ENCODE data around the gene COBL. TPM values are rescaled to one million over a fixed set of nuclear protein-coding genes. Genes with fewer than 3 reads are reported as not detected.

Gene COBL
- total and polyA plus RNA-seq, 10 of the 15 experiments (the other 5 are each of a cell fraction or from before 2014, with no cell fraction given): 0.21 TPM; not detected in 9

- ChIA-PET CTCF (no interaction called here), RAD21 (ENCODE audit: unreplicated experiment) (no interaction called here), SMC1A (ENCODE audit: uncharacterized antibody, unreplicated experiment) (no interaction called here), POLR2A (no interaction called here)
- H3K4me2 ChIP-seq (ENCODE audit: control insufficient read depth, insufficient read depth): no peak overlapping the region
- H3K27me3 ChIP-seq (replicated peaks in 1 of 2; ENCODE audit: control insufficient read depth in 2 of 2, insufficient read depth in 2 of 2, low read length in 1 of 2): no peaks in the 10 kb centered on the region; a peak in 2 of 4 replicates
- no peak for TF ChIP-seq BCL11A (IDR thresholded peaks at IDR 0.05; ENCODE audit: low read depth, low read length)
- TF ChIP-seq ETV6 (conservative IDR thresholded peaks at IDR 0.05 in 1 of 2, IDR thresholded peaks at IDR 0.05 in 1 of 2; ENCODE audit: borderline replicate concordance in 1 of 2, low read depth in 1 of 2): no peak
- no peak for TF ChIP-seq ZBED1 (IDR thresholded peaks at IDR 0.05; ENCODE audit: borderline replicate concordance)
- TF ChIP-seq SMAD1 (IDR thresholded peaks at IDR 0.05; ENCODE audit: low read depth, partially characterized antibody): no peak
- no peak overlapping the region for H2AFZ ChIP-seq (ENCODE audit: control insufficient read depth, low read depth, low read length)
- BruUV-seq (replicated peaks): no TSS peak
- in situ Hi-C loops (cut with MboI) (no loop called here), intact Hi-C loops (cut with micrococcal nuclease; ENCODE audit: unreplicated experiment) (no loop called here)
- no peaks in the 10 kb centered on the region for H3K9me3 ChIP-seq (replicated peaks; ENCODE audit: control insufficient read depth, insufficient read depth, low read length)
- H4K20me1 ChIP-seq (ENCODE audit: control insufficient read depth, insufficient read depth): no peaks in the 10 kb centered on the region
- H3K9ac ChIP-seq (ENCODE audit: control insufficient read depth, insufficient read depth, low read length): no peak overlapping the region
- no peak for FAIRE-seq
- H3K4me1 ChIP-seq (ENCODE audit: control insufficient read depth, insufficient read depth, low read length): no peaks in the 10 kb centered on the region
- no peak overlapping the region for H3K27ac ChIP-seq (ENCODE audit: control insufficient read depth, insufficient read depth)
- ATAC-seq: no peak
- no peaks in the 10 kb centered on the region for H3K79me2 ChIP-seq (ENCODE audit: control insufficient read depth, insufficient read depth, low read length)
- no peaks in the 10 kb centered on the region for H3K36me3 ChIP-seq (ENCODE audit: control insufficient read depth in 2 of 2, insufficient read depth in 2 of 2, low read length in 1 of 2)
- no peak overlapping the region for H3K4me3 ChIP-seq
- 65% methylated on average over 2 of the region's 2 CpGs for WGBS (ENCODE audit: insufficient coverage, insufficient replicate concordance, low lambda C conversion rate, missing lambda C conversion rate)
- no peak for DNase-seq (ENCODE audit: low read depth, low spot score)
Observed at GRCh38 chr7:51267169-51267568, 49.4 kb downstream of the COBL start.

- no peak overlapping the region for H3K4me3 ChIP-seq
- no peaks in the 10 kb centered on the region; a peak in 1 of 4 replicates for H3K27me3 ChIP-seq (replicated peaks in 1 of 2; ENCODE audit: control insufficient read depth in 2 of 2, insufficient read depth in 2 of 2, low read length in 1 of 2)
- 49% methylated on average over 12 of the region's 12 CpGs for WGBS (ENCODE audit: insufficient coverage, insufficient replicate concordance, low lambda C conversion rate, missing lambda C conversion rate)
- ChIA-PET RAD21 (ENCODE audit: unreplicated experiment) (no interaction called here), POLR2A (no interaction called here), CTCF (no interaction called here), SMC1A (ENCODE audit: uncharacterized antibody, unreplicated experiment) (no interaction called here)
- no peak overlapping the region for H3K27ac ChIP-seq (ENCODE audit: control insufficient read depth, insufficient read depth)
- DNase-seq (ENCODE audit: low read depth, low spot score): no peak
- no peaks in the 10 kb centered on the region for H4K20me1 ChIP-seq (ENCODE audit: control insufficient read depth, insufficient read depth)
- H3K36me3 ChIP-seq (ENCODE audit: control insufficient read depth in 2 of 2, insufficient read depth in 2 of 2, low read length in 1 of 2): no peaks in the 10 kb centered on the region
- H3K4me2 ChIP-seq (ENCODE audit: control insufficient read depth, insufficient read depth): no peak overlapping the region
- in situ Hi-C loops (cut with MboI): no loop called here
- intact Hi-C loops (cut with micrococcal nuclease; ENCODE audit: unreplicated experiment): no loop called here
- H2AFZ ChIP-seq (ENCODE audit: control insufficient read depth, low read depth, low read length): no peak overlapping the region
- no peak for ATAC-seq
- H3K9ac ChIP-seq (ENCODE audit: control insufficient read depth, insufficient read depth, low read length): no peak overlapping the region
- no peaks in the 10 kb centered on the region for H3K9me3 ChIP-seq (replicated peaks; ENCODE audit: control insufficient read depth, insufficient read depth, low read length)
- no peaks in the 10 kb centered on the region for H3K79me2 ChIP-seq (ENCODE audit: control insufficient read depth, insufficient read depth, low read length)
- no peak for FAIRE-seq
- no peaks in the 10 kb centered on the region for H3K4me1 ChIP-seq (ENCODE audit: control insufficient read depth, insufficient read depth, low read length)
- TF ChIP-seq FOXM1 (IDR thresholded peaks at IDR 0.05; ENCODE audit: low read depth, low read length) (no peak), ZNF274 (IDR thresholded peaks at IDR 0.05; ENCODE audit: insufficient read depth, insufficient read length) (no peak), DPF2 (IDR thresholded peaks at IDR 0.05) (no peak), ZBTB11 (CRISPR knock-in tag; IDR thresholded peaks at IDR 0.05) (no peak), POLR2AphosphoS2 (IDR thresholded peaks at IDR 0.05; ENCODE audit: low read depth, low read length) (no peak)
- BruUV-seq (replicated peaks): no TSS peak
Observed at GRCh38 chr7:51265066-51265907, 51.3 kb downstream of the COBL start.

All from GM12878 (cell line).